Right lung (tissue), 10 donors: ENCODE results near the gene USB1. TPM values are rescaled to one million over a fixed set of nuclear protein-coding genes. Genes with fewer than 3 reads are reported as not detected.

Source experiments
- DNase-seq, 2 donors: peaks; one replicate each; pipeline ENCODE4 v3.0.0-alpha.2; 2013
- long read RNA-seq, 8 donors: transcript quantifications; one replicate each; lab custom pipeline, GENCODE V29; 2026
- polyA plus RNA-seq, 5 donors: library from polyadenylated mRNA; unstranded; fragments of 120-200 nt; gene quantifications; one replicate each; pipeline versions ENCODE4 v1.2.1 to v1.2.3, GENCODE V29; 2013; ENCODE audit warnings: inconsistent platforms in 1 of 5, low replicate concordance in 1 of 5; ENCODE audit not compliant: insufficient read length in 5 of 5, insufficient read depth in 1 of 5

USB1 gene, protein sequence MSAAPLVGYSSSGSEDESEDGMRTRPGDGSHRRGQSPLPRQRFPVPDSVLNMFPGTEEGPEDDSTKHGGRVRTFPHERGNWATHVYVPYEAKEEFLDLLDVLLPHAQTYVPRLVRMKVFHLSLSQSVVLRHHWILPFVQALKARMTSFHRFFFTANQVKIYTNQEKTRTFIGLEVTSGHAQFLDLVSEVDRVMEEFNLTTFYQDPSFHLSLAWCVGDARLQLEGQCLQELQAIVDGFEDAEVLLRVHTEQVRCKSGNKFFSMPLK
- 10 to 100 TPM; 19.8 to 28.2 (median 22.5) TPM for polyA plus RNA-seq
- long read RNA-seq, donor 1, transcript USB1-201 (7 exons, 2,282 nt): major isoform, 6 of 8 reads
- long read RNA-seq, donor 1, partial matches to known transcripts: 0 of 8 reads
- long read RNA-seq, donor 1, other reads (novel, unspliced or antisense): 0 of 8 reads
- long read RNA-seq, donor 2, transcript USB1-201 (7 exons, 2,282 nt): major isoform, 7 of 7 reads
- long read RNA-seq, donor 2, partial matches to known transcripts: 0 of 7 reads
- long read RNA-seq, donor 2, other reads (novel, unspliced or antisense): 0 of 7 reads
- long read RNA-seq, donor 3, transcript USB1-201 (7 exons, 2,282 nt): major isoform, 14 of 29 reads
- long read RNA-seq, donor 3, partial matches to known transcripts: 11 of 29 reads
- long read RNA-seq, donor 3, other reads (novel, unspliced or antisense): 0 of 29 reads
- long read RNA-seq, donor 4, transcript USB1-201 (7 exons, 2,282 nt): major isoform, 5 of 6 reads
- long read RNA-seq, donor 4, partial matches to known transcripts: 0 of 6 reads
- long read RNA-seq, donor 4, other reads (novel, unspliced or antisense): 0 of 6 reads
- long read RNA-seq, donor 5, transcript USB1-201 (7 exons, 2,282 nt): major isoform, 7 of 28 reads
- long read RNA-seq, donor 5, partial matches to known transcripts: 9 of 28 reads
- long read RNA-seq, donor 5, other reads (novel, unspliced or antisense): 7 of 28 reads
- long read RNA-seq, donor 6, transcript USB1-201 (7 exons, 2,282 nt): major isoform, 8 of 13 reads
- long read RNA-seq, donor 6, partial matches to known transcripts: 0 of 13 reads
- long read RNA-seq, donor 6, other reads (novel, unspliced or antisense): 0 of 13 reads
- long read RNA-seq, donor 7, transcript USB1-201 (7 exons, 2,282 nt): major isoform, 6 of 8 reads
- long read RNA-seq, donor 7, partial matches to known transcripts: 0 of 8 reads
- long read RNA-seq, donor 7, other reads (novel, unspliced or antisense): 0 of 8 reads
- long read RNA-seq, donor 8, partial matches to known transcripts: 0 of 3 reads
- long read RNA-seq, donor 8, other reads (novel, unspliced or antisense): 0 of 3 reads

DNA sequence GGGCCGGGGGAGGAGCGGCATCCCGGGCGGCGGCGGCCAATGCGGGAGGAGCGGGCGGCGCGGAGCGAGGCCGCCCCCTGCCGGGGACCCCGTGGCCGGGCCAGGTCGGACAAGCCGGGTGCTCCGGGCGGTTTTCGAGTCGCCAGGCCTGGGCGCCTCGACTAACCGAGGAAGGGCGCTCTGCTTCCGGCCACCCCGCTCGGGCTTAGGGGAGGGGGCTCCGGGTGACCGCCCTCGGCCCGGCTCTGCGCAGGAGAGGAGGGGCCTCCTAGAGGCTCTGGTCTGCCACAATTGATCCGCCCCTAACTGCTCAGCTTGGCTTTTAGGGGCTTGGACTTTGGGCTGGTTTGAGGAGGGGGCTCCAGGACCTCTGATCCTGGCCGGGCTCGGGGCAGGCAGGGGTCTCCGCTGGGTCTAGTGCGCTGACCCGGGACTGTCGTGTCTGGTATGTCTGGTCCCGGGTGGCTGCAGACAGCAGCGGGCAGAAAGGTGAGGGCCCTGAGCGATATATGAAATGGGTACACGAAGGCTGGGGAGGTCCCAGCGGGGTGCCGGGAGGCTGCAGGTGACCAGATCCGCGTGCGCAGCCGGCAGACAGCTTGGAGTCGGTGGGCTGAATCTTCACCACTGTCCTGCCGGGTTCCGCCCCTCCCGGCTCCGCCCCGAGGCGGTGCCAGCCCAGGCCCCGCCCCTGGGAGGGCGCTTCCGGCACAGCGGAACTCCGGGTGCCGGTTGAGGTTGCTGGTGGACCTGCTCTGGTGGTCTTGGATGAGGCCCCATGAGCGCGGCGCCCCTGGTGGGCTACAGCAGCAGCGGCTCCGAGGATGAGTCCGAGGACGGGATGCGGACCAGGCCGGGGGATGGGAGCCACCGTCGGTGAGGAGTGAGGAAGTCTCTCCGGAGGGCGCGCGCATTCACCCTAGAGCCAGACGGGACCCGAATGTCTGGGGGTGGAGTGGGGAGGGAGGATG is at the start of gene USB1:
Gene USB1, plus strand, starts transcription at position 702 of the 971 bp plus-strand sequence. Its CDS starts 77 bp downstream, at position 779.
- peak; percentile 80 to 82 for DNase-seq

DNA sequence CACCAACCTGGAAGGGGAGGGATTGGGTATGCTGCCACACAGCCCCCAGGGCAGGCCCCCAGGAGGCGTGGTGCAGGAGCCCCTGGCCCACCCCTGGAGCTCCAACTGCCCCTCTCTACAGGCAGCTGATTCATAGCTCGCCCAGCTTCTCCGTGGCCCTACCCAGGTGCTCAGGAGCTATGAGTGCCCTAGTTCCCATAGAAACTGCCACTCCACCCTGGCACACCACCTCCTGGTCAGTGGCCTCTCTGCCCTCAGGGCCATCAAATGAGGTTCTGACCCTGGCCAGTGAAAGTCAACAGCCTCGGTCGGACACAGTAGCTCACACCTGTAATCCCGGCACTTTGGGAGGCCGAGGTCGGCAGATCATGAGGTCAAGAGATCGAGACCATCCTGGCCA is 48.3 kb upstream of the USB1 start:
- no peak for DNase-seq

DNA sequence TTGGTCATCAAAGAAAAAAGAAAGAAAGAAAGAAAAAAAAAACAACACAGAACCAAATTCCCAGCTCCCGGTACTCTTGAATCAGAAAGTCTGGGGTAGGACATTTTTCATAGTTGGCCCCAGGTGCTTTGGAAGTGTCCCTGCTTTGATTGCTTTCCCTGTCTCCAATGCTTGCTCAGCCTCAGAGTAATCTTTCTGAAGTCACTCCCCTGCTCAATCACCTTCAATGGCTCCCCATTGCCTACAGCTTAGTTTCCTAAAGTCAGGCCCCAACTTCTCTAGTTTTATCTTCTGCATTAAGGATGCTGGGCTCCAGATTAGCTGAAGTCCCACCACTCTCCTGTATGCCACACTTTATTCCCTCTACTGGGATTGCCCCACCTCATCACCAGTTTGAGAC is 47.4 kb upstream of the USB1 start:
- DNase-seq: no peak

- no peak for DNase-seq
Observed at GRCh38 chr16:57955572-57956188, 45.5 kb upstream of the USB1 start.

GRCh38 chr16:57956270-57956808 is 44.9 kb upstream of the USB1 start:
- no peak for DNase-seq

- DNase-seq: no peak
Observed at GRCh38 chr16:57956924-57957672, 44.1 kb upstream of the USB1 start.

- no peak for DNase-seq
Observed at GRCh38 chr16:57957673-57958392, 43.4 kb upstream of the USB1 start.

DNA sequence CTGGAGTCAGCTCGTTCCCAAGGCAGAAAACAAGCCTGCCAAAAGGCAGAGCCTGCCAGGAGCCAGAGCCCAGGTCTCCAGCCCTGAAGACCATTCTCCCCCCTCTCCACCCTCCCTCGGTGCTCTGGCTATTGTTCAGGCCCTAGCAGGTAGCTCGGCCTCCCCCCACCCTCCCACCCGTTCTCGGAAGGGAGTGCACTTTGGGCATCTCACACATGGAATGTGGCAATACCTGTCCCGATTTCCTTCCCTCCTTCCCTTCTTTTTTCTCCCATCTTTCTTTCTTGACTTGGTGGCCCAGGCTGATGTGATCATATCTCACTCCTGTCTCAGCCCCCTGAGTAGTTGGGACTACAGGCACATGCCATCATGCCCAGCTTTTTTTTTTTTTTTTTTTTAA is 42.7 kb upstream of the USB1 start:
- no peak for DNase-seq

DNA sequence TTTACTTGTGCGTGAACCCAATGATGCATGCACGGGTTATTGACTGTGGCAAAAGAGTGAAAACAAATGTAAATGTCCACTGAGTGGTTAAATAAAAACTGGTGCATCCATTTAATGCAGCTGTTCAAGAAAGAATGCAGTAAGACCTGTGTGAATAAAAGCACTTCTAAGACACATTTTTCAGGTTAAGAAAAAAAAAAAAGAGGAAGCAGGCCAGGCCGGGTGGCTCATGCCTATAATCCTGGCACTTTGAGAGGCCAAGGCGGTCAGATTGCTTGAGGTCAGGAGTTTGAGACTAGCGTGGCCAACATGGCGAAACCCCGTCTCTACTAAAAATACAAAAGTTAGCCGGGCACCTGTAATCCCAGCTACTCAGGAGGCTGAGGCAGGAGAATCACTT is 42.1 kb upstream of the USB1 start:
- no peak for DNase-seq

GRCh38 chr16:57959804-57960203 is 41.4 kb upstream of the USB1 start:
- no peak for DNase-seq

DNA sequence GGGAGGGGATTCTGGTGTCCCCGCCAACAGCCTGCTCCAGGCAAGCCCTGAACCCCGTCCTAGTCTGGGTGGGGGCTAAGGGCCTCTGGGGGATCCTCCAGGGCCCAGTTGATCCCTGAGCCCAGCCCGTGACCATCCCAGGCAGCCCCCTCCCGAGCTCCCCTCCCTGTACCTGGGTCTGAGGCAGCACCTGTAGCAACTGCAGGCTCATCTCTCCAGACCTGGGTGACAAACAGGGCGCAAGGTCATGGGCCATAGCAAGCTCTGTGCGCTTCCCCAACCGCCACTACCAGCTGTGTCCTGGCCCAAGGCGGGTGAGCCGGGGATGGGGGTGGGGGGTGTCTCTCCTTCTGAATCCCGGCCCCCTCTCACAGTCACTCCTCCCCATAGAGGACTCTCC is 40.9 kb upstream of the USB1 start:
- DNase-seq: no peak

DNA sequence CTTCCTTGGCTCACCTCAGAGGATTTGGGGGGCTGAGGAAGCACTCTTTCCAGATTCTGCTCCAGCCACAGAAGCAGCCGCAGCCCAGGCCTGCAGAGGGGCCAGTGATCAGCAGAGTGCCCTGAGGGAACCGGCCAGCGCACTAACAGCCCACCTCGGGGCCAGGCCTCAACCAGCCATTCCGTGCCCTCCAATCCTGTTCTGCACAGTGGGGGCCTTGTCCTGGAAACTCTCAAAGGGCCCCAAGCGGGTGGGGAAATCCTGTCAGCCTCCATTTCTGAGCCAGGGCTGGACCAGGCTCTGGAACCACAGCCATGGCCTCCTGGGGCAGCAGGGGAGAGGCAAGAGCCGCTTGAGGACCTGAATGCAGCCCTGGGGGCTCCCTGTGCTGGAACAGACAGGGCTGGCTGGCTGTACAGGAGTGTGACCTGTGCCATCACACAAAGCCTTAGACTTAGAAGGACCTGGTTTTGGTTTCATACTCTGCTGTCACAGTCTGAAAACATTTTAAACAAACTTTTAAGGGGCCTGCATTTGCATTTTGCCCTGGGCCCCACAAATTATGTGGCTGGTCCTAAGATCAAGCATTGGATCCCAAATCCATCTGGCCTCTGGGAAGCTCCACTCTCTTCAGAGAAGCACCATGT is 40.3 kb upstream of the USB1 start:
- DNase-seq: no peak

DNA sequence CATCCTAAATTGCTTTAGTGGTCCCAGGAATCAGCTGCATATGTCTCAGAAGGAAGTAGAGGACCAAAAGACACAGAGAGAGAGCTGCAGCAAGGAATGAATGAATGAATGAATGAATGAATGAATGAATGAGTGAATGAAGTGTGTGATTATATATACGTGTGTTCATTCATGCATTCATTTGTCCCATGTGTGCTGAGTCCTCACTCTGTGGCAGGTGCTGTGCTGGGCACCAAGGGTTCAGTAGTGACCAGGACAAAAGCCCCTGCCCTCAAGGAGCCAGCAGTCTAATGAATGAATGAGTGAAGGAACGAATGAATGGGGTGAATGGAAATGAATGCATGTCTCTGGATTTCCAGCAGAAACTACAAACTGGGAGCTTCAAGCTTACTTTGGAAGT is 39.7 kb upstream of the USB1 start:
- DNase-seq: no peak

DNA sequence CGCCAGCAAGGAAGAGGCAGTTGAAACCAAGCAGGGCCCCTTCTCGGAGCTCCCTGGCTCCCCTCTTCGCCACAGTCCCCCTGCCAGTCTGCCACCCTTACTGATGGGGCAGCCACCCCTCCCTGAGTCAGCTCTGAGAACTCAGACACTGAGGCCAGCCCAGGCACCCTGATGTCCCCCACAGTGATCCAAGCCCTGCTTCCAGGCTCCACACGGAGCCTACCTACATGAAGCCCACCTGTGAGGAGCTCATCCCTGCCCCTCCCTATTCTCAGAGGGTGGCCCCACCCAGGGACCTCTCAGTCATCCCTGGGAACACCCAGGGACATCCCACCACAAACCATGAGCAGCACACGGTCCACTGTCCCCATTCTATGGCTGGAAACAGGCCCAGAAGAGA is 39.2 kb upstream of the USB1 start:
- no peak for DNase-seq

GRCh38 chr16:57962756-57963155 is 38.5 kb upstream of the USB1 start:
- DNase-seq: no peak

- DNase-seq: no peak
Observed at GRCh38 chr16:57964157-57964700, 37.0 kb upstream of the USB1 start.

DNA sequence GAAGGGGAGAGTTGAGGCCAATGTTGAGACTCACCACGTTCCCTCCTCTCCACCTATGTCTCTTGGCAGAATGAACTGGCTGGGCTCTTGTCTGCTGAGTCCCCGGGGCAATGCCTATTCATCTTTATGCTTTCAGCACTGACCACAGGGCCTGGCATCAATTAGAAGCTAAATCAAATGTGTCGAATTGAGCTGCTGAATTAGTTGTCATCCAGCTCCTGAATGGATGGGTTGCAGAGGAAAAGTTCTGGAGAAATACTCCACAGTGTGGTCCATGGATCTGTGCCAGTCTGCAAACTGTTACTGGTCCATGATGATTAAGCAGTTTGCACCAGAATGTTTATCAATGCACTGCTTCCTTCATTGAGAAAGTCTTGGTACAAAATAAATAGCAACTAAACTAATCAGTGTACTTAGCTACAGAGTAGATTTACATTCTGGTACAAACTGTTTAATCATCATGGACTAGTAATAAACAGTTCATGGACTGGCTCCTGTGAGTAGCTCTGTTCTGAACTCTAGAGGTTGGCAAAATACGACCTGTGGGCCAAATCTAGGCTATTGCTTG is 34.9 kb upstream of the USB1 start:
- DNase-seq: no peak
